Astrocyte (in vitro differentiated cells and primary cell): ENCODE measurements around the gene CLEC4M. TPM values are rescaled to one million over a fixed set of nuclear protein-coding genes. Genes with fewer than 3 reads are reported as not detected.

Source experiments
- DNase-seq: peaks from one replicate; pipeline ENCODE4 v3.0.0-alpha.2; 2010; ENCODE audit warnings: low read depth
- FAIRE-seq: peaks from 2 replicates; lab custom pipeline; 2011; peaks lifted over from hg19 to GRCh38; lab: Jason Lieb, UNC
- H2AFZ ChIP-seq: 2 replicates; pipeline ENCODE4 v1.6.0; 2012; ENCODE audit warnings: low read depth, low read length, inconsistent platforms
- H3K27ac ChIP-seq: 2 replicates; pipeline ENCODE4 v1.5.1; 2011; ENCODE audit warnings: low read depth, low read length, inconsistent platforms
- H3K27me3 ChIP-seq: 2 replicates; pipeline ENCODE4 v1.6.0; 2011; ENCODE audit warnings: low read length, inconsistent platforms; ENCODE audit not compliant: insufficient read depth
- H3K36me3 ChIP-seq: 2 replicates; pipeline ENCODE4 v1.5.1; 2011; ENCODE audit warnings: low read length, inconsistent platforms; ENCODE audit not compliant: insufficient read depth
- H3K4me1 ChIP-seq: 2 replicates; pipeline ENCODE4 v1.5.1; 2011; ENCODE audit warnings: low read length, inconsistent platforms; ENCODE audit not compliant: insufficient read depth
- H3K4me2 ChIP-seq: 2 replicates; pipeline ENCODE4 v1.6.0; 2012; ENCODE audit warnings: low read length, inconsistent platforms
- H3K4me3 ChIP-seq: 2 replicates; pipeline ENCODE4 v1.5.1; 2011; ENCODE audit warnings: low read depth, mild to moderate bottlenecking, low read length, inconsistent platforms; ENCODE audit not compliant: insufficient read depth
- H3K79me2 ChIP-seq: 2 replicates; pipeline ENCODE4 v1.6.0; 2012; ENCODE audit warnings: mild to moderate bottlenecking, low read length, inconsistent platforms; ENCODE audit not compliant: insufficient read depth
- H3K9ac ChIP-seq: 2 replicates; pipeline ENCODE4 v1.6.0; 2012; ENCODE audit warnings: mild to moderate bottlenecking, low read length, inconsistent platforms
- H3K9me3 ChIP-seq: 2 replicates; pipeline ENCODE4 v1.5.1; 2012; ENCODE audit warnings: low read depth, mild to moderate bottlenecking, low read length, inconsistent platforms; ENCODE audit not compliant: insufficient read depth
- H4K20me1 ChIP-seq: 2 replicates; pipeline ENCODE4 v1.6.0; 2012; ENCODE audit warnings: low read length, inconsistent platforms; ENCODE audit not compliant: insufficient read depth
- H3K27ac Mint-ChIP-seq: one replicate; pipeline ENCODE4 v1.8.0; 2021; ENCODE audit warnings: mild to moderate bottlenecking, mixed read lengths; ENCODE audit not compliant: unreplicated experiment
- H3K27me3 Mint-ChIP-seq: one replicate; pipeline ENCODE4 v1.8.0; 2021; ENCODE audit warnings: low read depth, mixed read lengths; ENCODE audit not compliant: unreplicated experiment
- H3K36me3 Mint-ChIP-seq: one replicate; pipeline ENCODE4 v1.8.0; 2021; ENCODE audit warnings: low read depth, mixed read lengths; ENCODE audit not compliant: unreplicated experiment
- H3K4me1 Mint-ChIP-seq: one replicate; pipeline ENCODE4 v1.8.0; 2021; ENCODE audit warnings: low read depth, mixed read lengths; ENCODE audit not compliant: unreplicated experiment
- H3K4me3 Mint-ChIP-seq: one replicate; pipeline ENCODE4 v1.8.0; 2021; ENCODE audit warnings: mild to moderate bottlenecking, moderate library complexity, mixed read lengths; ENCODE audit not compliant: unreplicated experiment
- H3K9me3 Mint-ChIP-seq: one replicate; pipeline ENCODE4 v1.8.0; 2021; ENCODE audit warnings: mild to moderate bottlenecking, mixed read lengths; ENCODE audit not compliant: unreplicated experiment
- EZH2 ChIP-seq: IDR thresholded peaks from 2 replicates; pipeline ENCODE4 v1.6.1; 2012; ENCODE audit warnings: mild to moderate bottlenecking, low read length, inconsistent platforms; ENCODE audit not compliant: insufficient read depth
- total RNA-seq: library from RNA; stranded (reverse); gene quantifications from 2 replicates; pipeline ENCODE4 v1.2.1, GENCODE V29; 2021
- TF ChIP-seq, protein P1 (sequence below): IDR thresholded peaks from 2 replicates; pipeline ENCODE4 v1.5.1; 2011; ENCODE audit warnings: low read depth, mild to moderate bottlenecking, inconsistent platforms, low read length, moderate library complexity; ENCODE audit not compliant: insufficient read depth

Gene CLEC4M
- total RNA-seq, 1 donor from 2014 or later: not detected

DNA sequence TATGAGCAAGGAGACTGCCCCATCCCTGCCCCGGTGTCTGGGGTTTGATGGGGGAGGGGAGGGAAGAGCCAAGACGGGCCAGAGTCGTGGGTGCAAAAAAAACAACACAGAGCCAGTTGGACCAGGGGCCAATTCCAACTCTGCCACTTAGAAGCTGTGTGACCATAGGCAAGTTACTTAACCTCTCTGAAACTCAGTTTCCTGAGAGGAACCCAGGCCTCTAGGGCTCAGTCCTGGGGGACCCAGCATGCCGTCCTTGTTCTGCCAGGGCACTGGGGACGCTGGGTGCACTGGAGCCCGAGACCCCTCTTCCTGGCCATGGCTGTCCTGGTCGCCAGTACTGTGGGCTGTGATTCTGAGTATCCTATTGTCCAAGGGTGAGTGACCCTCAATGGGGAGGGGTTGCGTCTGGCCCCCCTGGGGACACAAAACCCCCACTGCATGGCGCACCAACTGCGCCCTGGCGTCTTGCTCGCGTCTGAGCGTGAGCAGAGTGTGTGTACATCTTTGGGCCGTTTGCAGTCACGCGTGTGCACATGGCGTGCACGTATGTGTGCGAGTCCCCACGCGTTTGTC lies 24.6 kb downstream of the CLEC4M start:
- Mint-ChIP-seq H3K27ac (no peak overlapping the region), H3K4me3 (no peak overlapping the region), H3K27me3 (peaks cover 57% of the 10 kb centered on the region), H3K9me3 (peaks cover 5% of the 10 kb centered on the region), H3K36me3 (no peaks in the 10 kb centered on the region), H3K4me1 (peaks cover 7% of the 10 kb centered on the region)
- H3K27ac ChIP-seq: no peak overlapping the region
- H3K9me3 ChIP-seq: no peaks in the 10 kb centered on the region
- H3K9ac ChIP-seq: no peak overlapping the region
- H3K4me3 ChIP-seq: no peak overlapping the region
- H3K36me3 ChIP-seq: no peaks in the 10 kb centered on the region
- H2AFZ ChIP-seq: no peak overlapping the region
- no peak for DNase-seq
- no peak overlapping the region for H3K4me2 ChIP-seq
- no peak for FAIRE-seq
- H4K20me1 ChIP-seq: no peaks in the 10 kb centered on the region
- H3K79me2 ChIP-seq: no peaks in the 10 kb centered on the region
- H3K27me3 ChIP-seq: peaks cover 18% of the 10 kb centered on the region
- no peak for TF ChIP-seq EZH2
- TF ChIP-seq, protein P1, sequence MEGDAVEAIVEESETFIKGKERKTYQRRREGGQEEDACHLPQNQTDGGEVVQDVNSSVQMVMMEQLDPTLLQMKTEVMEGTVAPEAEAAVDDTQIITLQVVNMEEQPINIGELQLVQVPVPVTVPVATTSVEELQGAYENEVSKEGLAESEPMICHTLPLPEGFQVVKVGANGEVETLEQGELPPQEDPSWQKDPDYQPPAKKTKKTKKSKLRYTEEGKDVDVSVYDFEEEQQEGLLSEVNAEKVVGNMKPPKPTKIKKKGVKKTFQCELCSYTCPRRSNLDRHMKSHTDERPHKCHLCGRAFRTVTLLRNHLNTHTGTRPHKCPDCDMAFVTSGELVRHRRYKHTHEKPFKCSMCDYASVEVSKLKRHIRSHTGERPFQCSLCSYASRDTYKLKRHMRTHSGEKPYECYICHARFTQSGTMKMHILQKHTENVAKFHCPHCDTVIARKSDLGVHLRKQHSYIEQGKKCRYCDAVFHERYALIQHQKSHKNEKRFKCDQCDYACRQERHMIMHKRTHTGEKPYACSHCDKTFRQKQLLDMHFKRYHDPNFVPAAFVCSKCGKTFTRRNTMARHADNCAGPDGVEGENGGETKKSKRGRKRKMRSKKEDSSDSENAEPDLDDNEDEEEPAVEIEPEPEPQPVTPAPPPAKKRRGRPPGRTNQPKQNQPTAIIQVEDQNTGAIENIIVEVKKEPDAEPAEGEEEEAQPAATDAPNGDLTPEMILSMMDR: no peak
- H3K4me1 ChIP-seq: no peaks in the 10 kb centered on the region

DNA sequence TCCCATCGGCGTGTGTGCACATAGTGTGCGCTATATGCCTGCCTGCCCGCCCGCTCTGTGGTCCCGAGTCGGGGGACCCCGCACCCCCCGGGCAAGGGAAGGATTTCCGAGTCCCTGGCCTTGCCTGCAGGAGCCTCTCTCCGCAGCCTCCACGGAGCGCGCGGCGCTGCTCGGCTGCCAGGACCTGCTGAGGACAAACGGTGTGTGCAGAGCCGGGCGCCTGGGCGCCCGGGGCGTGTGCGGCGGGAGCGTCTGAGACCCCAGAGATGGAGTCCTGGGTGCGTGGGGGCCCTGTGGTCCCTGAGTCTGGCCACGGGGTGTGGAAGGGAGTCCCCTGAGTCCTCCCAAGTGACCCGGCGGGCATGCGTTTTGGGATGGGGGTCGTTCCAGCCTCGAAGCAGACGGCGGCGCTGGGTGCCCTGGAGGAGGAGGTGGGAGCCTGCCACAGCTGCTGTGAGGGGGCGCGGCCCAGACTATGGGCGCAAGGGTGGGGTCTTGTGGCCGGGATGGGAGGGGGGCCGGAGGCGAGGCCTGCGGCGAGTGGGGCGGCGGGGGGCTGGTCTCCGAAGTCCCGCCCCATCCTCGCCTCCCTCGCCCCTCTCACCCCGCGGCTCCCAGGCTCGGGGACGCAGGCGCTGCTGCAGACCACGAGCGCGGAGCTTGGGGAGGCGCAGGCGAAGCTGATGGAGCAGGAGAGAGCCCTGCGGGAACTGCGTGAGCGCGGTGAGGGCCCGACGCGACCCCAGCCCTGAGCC lies 25.3 kb downstream of the CLEC4M start:
- no peak overlapping the region for H3K9ac ChIP-seq
- peaks cover 52% of the 10 kb centered on the region for H3K27me3 Mint-ChIP-seq
- H3K4me3 ChIP-seq: no peak overlapping the region
- no peaks in the 10 kb centered on the region for H3K9me3 ChIP-seq
- H3K4me3 Mint-ChIP-seq: no peak overlapping the region
- no peaks in the 10 kb centered on the region for H3K36me3 Mint-ChIP-seq
- no peaks in the 10 kb centered on the region for H4K20me1 ChIP-seq
- no peaks in the 10 kb centered on the region for H3K4me1 ChIP-seq
- H2AFZ ChIP-seq: no peak overlapping the region
- H3K27ac Mint-ChIP-seq: no peak overlapping the region
- H3K36me3 ChIP-seq: no peaks in the 10 kb centered on the region
- H3K27me3 ChIP-seq: peaks cover 18% of the 10 kb centered on the region
- H3K27ac ChIP-seq: no peak overlapping the region
- TF ChIP-seq, protein P1: no peak
- TF ChIP-seq EZH2: peak; percentile 22
- H3K4me2 ChIP-seq: no peak overlapping the region
- FAIRE-seq (no peak), DNase-seq (no peak)
- H3K9me3 Mint-ChIP-seq: peaks cover 6% of the 10 kb centered on the region
- no peaks in the 10 kb centered on the region for H3K79me2 ChIP-seq
- H3K4me1 Mint-ChIP-seq: peaks cover 7% of the 10 kb centered on the region

DNA sequence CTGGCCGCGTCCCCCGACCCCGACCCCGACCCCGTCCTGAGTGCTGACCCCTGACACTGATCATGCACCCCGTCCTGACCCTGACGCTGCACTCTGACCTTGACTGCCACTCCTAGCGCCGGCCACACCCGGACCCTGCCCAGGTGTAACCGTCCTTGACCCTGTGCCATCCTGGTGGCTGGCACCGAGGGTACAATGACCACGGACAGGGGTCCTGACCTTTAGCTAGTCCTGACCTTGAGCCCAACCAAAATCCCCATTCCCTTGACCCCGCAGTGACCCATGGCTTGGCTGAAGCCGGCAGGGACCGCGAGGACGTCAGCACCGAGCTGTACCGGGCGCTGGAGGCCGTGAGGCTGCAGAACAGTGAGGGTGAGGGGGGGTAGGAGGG lies 25.9 kb downstream of the CLEC4M start:
- H4K20me1 ChIP-seq: no peaks in the 10 kb centered on the region
- H3K4me1 ChIP-seq: no peaks in the 10 kb centered on the region
- no peaks in the 10 kb centered on the region for H3K9me3 ChIP-seq
- FAIRE-seq (no peak), DNase-seq (no peak)
- no peak overlapping the region for H3K4me2 ChIP-seq
- no peak overlapping the region for H3K27ac Mint-ChIP-seq
- H2AFZ ChIP-seq: no peak overlapping the region
- no peak overlapping the region for H3K9ac ChIP-seq
- H3K36me3 ChIP-seq: no peaks in the 10 kb centered on the region
- H3K79me2 ChIP-seq: no peaks in the 10 kb centered on the region
- H3K4me3 ChIP-seq: no peak overlapping the region
- H3K4me3 Mint-ChIP-seq: no peak overlapping the region
- H3K27ac ChIP-seq: no peak overlapping the region
- TF ChIP-seq, protein P1: no peak
- no peak for TF ChIP-seq EZH2
- H3K27me3 ChIP-seq: peaks cover 18% of the 10 kb centered on the region
- no peaks in the 10 kb centered on the region for H3K36me3 Mint-ChIP-seq
- peaks cover 49% of the 10 kb centered on the region for H3K27me3 Mint-ChIP-seq
- H3K4me1 Mint-ChIP-seq: peaks cover 5% of the 10 kb centered on the region
- H3K9me3 Mint-ChIP-seq: peaks cover 6% of the 10 kb centered on the region
